HEK293 (cell line): ENCODE data around the gene TRAPPC12.
A peak's percentile ranks its signal among the peaks of the same experiment; 100 is the strongest.
"Not testable (repeated sequence)": the region's sequence is repeated elsewhere in the genome, so short reads cannot be mapped to it uniquely, and the experiment has no call there.

Experiments
- CTCF ChIA-PET: fragments of 350-600 bp; formaldehyde crosslinking; extraction: SDS; loops from one replicate; lab custom pipeline; 2021; ENCODE audit warnings: antibody characterized with exemption; lab: Yijun Ruan, JAX
- POLR2A ChIA-PET: fragments of 300-600 bp; formaldehyde crosslinking; extraction: SDS; loops from one replicate; lab custom pipeline; 2020; ENCODE audit warnings: antibody characterized with exemption, inconsistent platforms; lab: Yijun Ruan, JAX
- H3K27ac ChIP-seq: fragments of 200-500 bp; sonication (Bioruptor generic); 2 replicates; pipeline ENCODE4 v1.5.1; 2014; ENCODE audit warnings: low read depth, low read length, control low read depth, inconsistent platforms; ENCODE audit errors: extremely low read depth
- H3K36me3 ChIP-seq, 2 experiments: fragments of 200-500 bp in 1 of 2; sonication (Bioruptor generic) in 1 of 2; 1 replicate in 1 of 2; 2 replicates in 1 of 2; pipeline ENCODE4 v1.5.1; 2014 to 2017; ENCODE audit warnings: inconsistent platforms in 2 of 2, low read length in 2 of 2; ENCODE audit not compliant: control insufficient read depth in 2 of 2, insufficient read depth in 1 of 2
- H3K4me1 ChIP-seq: fragments of 200-500 bp; sonication (Bioruptor generic); 2 replicates; pipeline ENCODE4 v1.5.1; 2014; ENCODE audit warnings: mild to moderate bottlenecking, low read length, inconsistent platforms; ENCODE audit not compliant: control insufficient read depth, insufficient read depth
- H3K4me3 ChIP-seq: 2 replicates; pipeline ENCODE4 v1.5.1; 2011; ENCODE audit warnings: low read depth, mild to moderate bottlenecking, control low read depth, low read length, moderate library complexity
- H3K9me3 ChIP-seq: fragments of 200-500 bp; sonication (Bioruptor generic); 2 replicates; pipeline ENCODE4 v1.5.1; 2014; ENCODE audit warnings: low read depth, low read length, inconsistent platforms; ENCODE audit not compliant: control insufficient read depth, insufficient read depth
- GLI2 ChIP-seq: fragments of 450-650 bp; formaldehyde crosslinking; IDR thresholded peaks from 2 replicates; pipeline ENCODE4; 2017; ENCODE audit warnings: missing biosample characterization, missing genetic modification characterization, low read depth, borderline replicate concordance
- GLIS1 ChIP-seq: fragments of 450-650 bp; formaldehyde crosslinking; IDR thresholded peaks from 2 replicates; pipeline ENCODE4 v1.5.1; 2016; ENCODE audit warnings: missing biosample characterization, missing genetic modification characterization
- KLF9 ChIP-seq: fragments of 450-650 bp; formaldehyde crosslinking; IDR thresholded peaks from 2 replicates; pipeline ENCODE4 v1.5.1; 2016; ENCODE audit warnings: missing biosample characterization, missing genetic modification characterization, low read depth
- SETDB1 ChIP-seq: IDR thresholded peaks from one replicate; pipeline ENCODE4 v1.6.1; 2017; ENCODE audit warnings: mild to moderate bottlenecking, low read length, moderate library complexity, mixed read lengths; ENCODE audit not compliant: insufficient read length
- SP7 ChIP-seq: fragments of 450-650 bp; formaldehyde crosslinking; IDR thresholded peaks from 2 replicates; pipeline ENCODE4 v1.5.1; 2016; ENCODE audit warnings: missing biosample characterization, missing genetic modification characterization
- ZNF16 ChIP-seq: fragments of 450-650 bp; formaldehyde crosslinking; IDR thresholded peaks from 2 replicates; pipeline ENCODE4 v1.5.1; 2016; ENCODE audit warnings: low read depth, missing biosample characterization, missing genetic modification characterization
- ZNF2 ChIP-seq: fragments of 450-650 bp; formaldehyde crosslinking; IDR thresholded peaks from 2 replicates; pipeline ENCODE4 v1.5.1; 2016; ENCODE audit warnings: missing biosample characterization, missing genetic modification characterization
- ZNF350 ChIP-seq: fragments of 450-650 bp; formaldehyde crosslinking; IDR thresholded peaks from 2 replicates; pipeline ENCODE4 v1.5.0; 2017; ENCODE audit warnings: missing biosample characterization, mild to moderate bottlenecking, missing genetic modification characterization
- ZNF514 ChIP-seq: fragments of 450-650 bp; formaldehyde crosslinking; IDR thresholded peaks from 2 replicates; pipeline ENCODE4 v1.5.1; 2016; ENCODE audit warnings: missing biosample characterization, missing genetic modification characterization
- ZNF544 ChIP-seq: fragments of 450-650 bp; formaldehyde crosslinking; IDR thresholded peaks from 2 replicates; pipeline ENCODE4 v1.5.0; 2017; ENCODE audit warnings: missing biosample characterization, missing genetic modification characterization
- ZNF626 ChIP-seq: fragments of 450-650 bp; sonication (Bioruptor Pico); formaldehyde crosslinking; IDR thresholded peaks from 2 replicates; pipeline ENCODE4 v1.5.1; 2018; ENCODE audit warnings: missing biosample characterization, missing genetic modification characterization, inconsistent platforms
- ZNF777 ChIP-seq: fragments of 450-650 bp; formaldehyde crosslinking; IDR thresholded peaks from 2 replicates; pipeline ENCODE4 v1.5.1; 2017; ENCODE audit warnings: missing biosample characterization, missing genetic modification characterization, borderline replicate concordance
- ZNF843 ChIP-seq: fragments of 450-650 bp; formaldehyde crosslinking; IDR thresholded peaks from 2 replicates; pipeline ENCODE4 v1.5.1; 2016; ENCODE audit warnings: missing biosample characterization, missing genetic modification characterization
- TF ChIP-seq, protein P1 (sequence below): fragments of 450-650 bp; formaldehyde crosslinking; IDR thresholded peaks from 2 replicates; pipeline ENCODE4 v1.5.1; 2016; ENCODE audit warnings: missing biosample characterization, missing genetic modification characterization
- TF ChIP-seq, protein P2 (sequence below): fragments of 450-650 bp; formaldehyde crosslinking; IDR thresholded peaks from 2 replicates; pipeline ENCODE4 v1.5.1; 2016; ENCODE audit warnings: missing biosample characterization, missing genetic modification characterization
- TF ChIP-seq, protein P3 (sequence below): fragments of 450-650 bp; formaldehyde crosslinking; optimal IDR thresholded peaks from 2 replicates; pipeline ENCODE3; 2016; ENCODE audit warnings: missing biosample characterization, mild to moderate bottlenecking, missing genetic modification characterization

The TRAPPC12 gene

DNA sequence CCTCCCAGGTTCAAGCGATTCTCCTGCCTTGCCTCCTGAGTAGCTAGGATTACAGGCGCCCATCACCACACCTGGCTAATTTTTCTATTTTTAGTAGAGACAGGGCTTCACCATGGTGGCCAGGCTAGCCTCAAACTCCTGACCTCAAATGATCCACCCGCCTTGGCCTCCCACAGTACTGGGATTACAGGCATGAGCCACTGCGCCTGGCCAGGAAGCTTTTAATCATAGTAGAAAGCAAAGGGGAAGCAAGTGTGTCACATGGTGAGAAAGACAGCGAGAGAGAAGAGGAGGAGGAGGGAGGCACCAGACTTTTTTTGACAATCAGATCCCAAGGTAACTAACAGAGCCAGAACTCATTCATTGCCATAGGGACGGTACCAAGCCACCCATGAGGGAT lies 67.7 kb downstream of the TRAPPC12 start:
- POLR2A ChIA-PET, H3K9me3 ChIP-seq, H3K4me3 ChIP-seq, H3K27ac ChIP-seq, H3K4me1 ChIP-seq: not testable (repeated sequence)
- 0 out of 2 replicates have a peak, but pooled peaks have one; percentile 36 for TF ChIP-seq GLIS1 (tag by site-specific recombination)
- H3K36me3 ChIP-seq = peaks cover 4 to 79% of the 10 kb centered on the region in 2 experiments; a peak in 2 of 3 replicates
- CTCF ChIA-PET = interaction anchor here (1.8 kb wide), 1 partner anchor 23 kb away, joined by 8 read pairs; no protein-coding TSS in a partner anchor

DNA sequence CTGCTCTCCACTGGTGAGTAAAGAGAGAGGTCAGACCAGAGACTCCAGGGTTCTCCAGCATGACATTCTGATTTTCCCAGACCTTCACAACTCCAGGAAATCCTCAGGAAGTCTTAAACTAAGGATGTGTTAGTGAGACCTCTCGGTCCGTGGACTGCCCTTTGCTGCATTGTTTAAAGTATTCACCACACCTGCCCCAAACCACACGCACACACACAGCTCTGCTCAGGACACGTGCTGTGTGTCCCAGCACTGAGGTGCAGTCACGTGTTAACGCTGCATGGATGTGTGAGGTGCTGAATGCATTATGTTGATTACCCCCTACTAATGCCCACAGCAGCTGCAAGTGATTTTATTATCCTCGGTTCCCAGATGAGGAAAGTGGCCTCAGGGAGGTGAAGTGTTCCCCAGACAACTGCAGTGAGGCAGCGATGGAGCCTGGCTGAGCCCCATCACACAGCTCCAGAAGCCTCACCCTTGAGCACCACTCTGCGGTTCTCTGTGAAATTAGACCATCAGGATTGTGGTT lies 68.4 kb downstream of the TRAPPC12 start:
- H3K27ac ChIP-seq = no peak overlapping the region
- H3K4me3 ChIP-seq = no peak overlapping the region
- H3K36me3 ChIP-seq = peaks cover 4 to 82% of the 10 kb centered on the region in 2 experiments; a peak in 2 of 3 replicates
- TF ChIP-seq, protein P1, sequence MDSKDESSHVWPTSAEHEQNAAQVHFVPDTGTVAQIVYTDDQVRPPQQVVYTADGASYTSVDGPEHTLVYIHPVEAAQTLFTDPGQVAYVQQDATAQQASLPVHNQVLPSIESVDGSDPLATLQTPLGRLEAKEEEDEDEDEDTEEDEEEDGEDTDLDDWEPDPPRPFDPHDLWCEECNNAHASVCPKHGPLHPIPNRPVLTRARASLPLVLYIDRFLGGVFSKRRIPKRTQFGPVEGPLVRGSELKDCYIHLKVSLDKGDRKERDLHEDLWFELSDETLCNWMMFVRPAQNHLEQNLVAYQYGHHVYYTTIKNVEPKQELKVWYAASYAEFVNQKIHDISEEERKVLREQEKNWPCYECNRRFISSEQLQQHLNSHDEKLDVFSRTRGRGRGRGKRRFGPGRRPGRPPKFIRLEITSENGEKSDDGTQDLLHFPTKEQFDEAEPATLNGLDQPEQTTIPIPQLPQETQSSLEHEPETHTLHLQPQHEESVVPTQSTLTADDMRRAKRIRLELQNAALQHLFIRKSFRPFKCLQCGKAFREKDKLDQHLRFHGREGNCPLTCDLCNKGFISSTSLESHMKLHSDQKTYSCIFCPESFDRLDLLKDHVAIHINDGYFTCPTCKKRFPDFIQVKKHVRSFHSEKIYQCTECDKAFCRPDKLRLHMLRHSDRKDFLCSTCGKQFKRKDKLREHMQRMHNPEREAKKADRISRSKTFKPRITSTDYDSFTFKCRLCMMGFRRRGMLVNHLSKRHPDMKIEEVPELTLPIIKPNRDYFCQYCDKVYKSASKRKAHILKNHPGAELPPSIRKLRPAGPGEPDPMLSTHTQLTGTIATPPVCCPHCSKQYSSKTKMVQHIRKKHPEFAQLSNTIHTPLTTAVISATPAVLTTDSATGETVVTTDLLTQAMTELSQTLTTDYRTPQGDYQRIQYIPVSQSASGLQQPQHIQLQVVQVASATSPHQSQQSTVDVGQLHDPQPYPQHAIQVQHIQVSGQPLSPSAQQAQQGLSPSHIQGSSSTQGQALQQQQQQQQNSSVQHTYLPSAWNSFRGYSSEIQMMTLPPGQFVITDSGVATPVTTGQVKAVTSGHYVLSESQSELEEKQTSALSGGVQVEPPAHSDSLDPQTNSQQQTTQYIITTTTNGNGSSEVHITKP (tag by site-specific recombination) = no peak
- TF ChIP-seq, all 188 proteins: peak for 0
- ChIA-PET CTCF (interaction anchor here (1.8 kb wide), 1 partner anchor 24 kb away, joined by 8 read pairs; no protein-coding TSS in a partner anchor), POLR2A (no interaction called here)
- no peaks in the 10 kb centered on the region for H3K4me1 ChIP-seq
- no peaks in the 10 kb centered on the region for H3K9me3 ChIP-seq

DNA sequence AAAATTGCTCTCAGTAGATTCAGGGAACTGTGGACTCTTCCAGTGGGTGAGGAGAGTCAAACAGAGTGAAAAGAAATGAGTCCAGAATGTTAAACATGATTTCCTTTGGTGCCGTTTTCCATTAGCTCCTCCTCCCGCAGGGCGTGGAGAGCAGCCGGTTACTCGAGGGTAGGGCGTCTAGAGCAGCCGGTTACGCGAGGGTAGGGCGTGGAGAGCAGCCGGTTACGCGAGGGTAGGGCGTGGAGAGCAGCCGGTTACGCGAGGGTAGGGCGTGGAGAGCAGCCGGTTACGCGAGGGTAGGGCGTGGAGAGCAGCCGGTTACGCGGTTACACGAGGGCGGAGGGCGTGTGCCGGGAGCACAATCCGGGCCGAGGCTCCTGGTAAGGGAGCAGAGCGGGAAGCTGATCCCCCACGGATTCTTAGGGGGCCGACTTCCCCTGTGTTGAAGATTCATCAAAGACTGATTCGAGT lies 69.0 kb downstream of the TRAPPC12 start:
- CTCF ChIA-PET = interaction anchor here (0.9 kb wide), 1 partner anchor 13 kb away, joined by 3 read pairs; no protein-coding TSS in a partner anchor
- H3K27ac ChIP-seq, H3K4me1 ChIP-seq, H3K4me3 ChIP-seq, H3K9me3 ChIP-seq, POLR2A ChIA-PET: not testable (repeated sequence)
- peaks cover 4 to 83% of the 10 kb centered on the region in 2 experiments; a peak in 2 of 3 replicates for H3K36me3 ChIP-seq

DNA sequence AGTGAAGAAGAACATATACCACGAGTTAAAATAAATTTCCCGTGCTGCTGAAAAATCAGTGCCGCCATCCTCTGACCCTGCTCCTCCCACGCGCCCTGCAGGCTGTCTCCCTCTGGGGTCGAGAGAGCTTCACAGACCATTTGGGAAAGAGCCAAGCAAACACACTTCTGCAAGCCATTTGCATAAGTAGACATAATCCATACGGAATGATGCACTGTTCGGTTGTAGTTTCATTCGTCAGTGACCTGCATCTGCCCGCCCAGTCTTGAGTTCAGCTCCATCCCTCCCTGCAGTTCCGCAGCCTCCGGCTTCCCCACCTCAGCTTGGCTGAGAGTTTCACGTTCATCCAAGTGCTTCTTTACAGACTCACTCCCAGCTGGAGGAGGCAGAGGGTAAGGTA lies 69.6 kb downstream of the TRAPPC12 start:
- CTCF ChIA-PET = interaction anchor here (0.9 kb wide), 1 partner anchor 13 kb away, joined by 3 read pairs; no protein-coding TSS in a partner anchor
- TF ChIP-seq ZNF843 (tag by site-specific recombination) = no peak
- TF ChIP-seq ZNF544 (tag by site-specific recombination) = no peak
- TF ChIP-seq KLF9 = no peak
- no peak for TF ChIP-seq ZNF777
- TF ChIP-seq, protein P2, sequence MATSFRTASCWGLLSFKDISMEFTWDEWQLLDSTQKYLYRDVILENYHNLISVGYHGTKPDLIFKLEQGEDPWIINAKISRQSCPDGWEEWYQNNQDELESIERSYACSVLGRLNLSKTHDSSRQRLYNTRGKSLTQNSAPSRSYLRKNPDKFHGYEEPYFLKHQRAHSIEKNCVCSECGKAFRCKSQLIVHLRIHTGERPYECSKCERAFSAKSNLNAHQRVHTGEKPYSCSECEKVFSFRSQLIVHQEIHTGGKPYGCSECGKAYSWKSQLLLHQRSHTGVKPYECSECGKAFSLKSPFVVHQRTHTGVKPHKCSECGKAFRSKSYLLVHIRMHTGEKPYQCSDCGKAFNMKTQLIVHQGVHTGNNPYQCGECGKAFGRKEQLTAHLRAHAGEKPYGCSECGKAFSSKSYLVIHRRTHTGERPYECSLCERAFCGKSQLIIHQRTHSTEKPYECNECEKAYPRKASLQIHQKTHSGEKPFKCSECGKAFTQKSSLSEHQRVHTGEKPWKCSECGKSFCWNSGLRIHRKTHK (tag by site-specific recombination) = no peak
- POLR2A ChIA-PET = no interaction called here
- Histone ChIP-seq H3K27ac (no peak overlapping the region), H3K4me1 (no peaks in the 10 kb centered on the region), H3K9me3 (no peaks in the 10 kb centered on the region), H3K4me3 (no peak overlapping the region), H3K36me3 (peaks cover 4 to 81% of the 10 kb centered on the region in 2 experiments; a peak in 2 of 3 replicates)

DNA sequence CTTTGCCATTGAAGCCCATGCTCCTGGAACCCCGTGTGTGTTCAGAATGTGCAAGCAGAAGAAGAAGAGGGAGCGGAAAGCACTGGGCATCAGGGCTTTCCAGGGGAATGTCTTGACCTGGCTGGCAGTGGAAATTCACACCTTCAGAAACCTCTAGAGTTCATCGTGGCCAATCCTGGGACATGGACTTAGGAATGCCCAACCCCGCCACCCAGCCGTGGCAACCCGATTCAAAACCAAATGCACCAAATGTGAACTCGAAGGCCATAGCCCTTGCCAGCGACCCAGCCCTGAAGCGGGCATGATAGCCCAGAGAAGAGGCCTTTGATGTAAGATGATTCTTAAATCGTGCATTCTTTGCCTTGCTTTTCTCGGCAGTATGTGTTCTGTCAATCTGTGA lies 70.4 kb downstream of the TRAPPC12 start:
- Histone ChIP-seq H3K4me1 (no peaks in the 10 kb centered on the region), H3K36me3 (peaks cover 4 to 81% of the 10 kb centered on the region in 2 experiments; a peak in 2 of 3 replicates), H3K27ac (no peak overlapping the region), H3K4me3 (no peak overlapping the region), H3K9me3 (no peaks in the 10 kb centered on the region)
- CTCF ChIA-PET = no interaction called here
- POLR2A ChIA-PET = no interaction called here
- TF ChIP-seq, protein P3, sequence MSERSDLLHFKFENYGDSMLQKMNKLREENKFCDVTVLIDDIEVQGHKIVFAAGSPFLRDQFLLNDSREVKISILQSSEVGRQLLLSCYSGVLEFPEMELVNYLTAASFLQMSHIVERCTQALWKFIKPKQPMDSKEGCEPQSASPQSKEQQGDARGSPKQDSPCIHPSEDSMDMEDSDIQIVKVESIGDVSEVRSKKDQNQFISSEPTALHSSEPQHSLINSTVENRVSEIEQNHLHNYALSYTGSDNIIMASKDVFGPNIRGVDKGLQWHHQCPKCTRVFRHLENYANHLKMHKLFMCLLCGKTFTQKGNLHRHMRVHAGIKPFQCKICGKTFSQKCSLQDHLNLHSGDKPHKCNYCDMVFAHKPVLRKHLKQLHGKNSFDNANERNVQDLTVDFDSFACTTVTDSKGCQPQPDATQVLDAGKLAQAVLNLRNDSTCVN = no peak
- no peak for TF ChIP-seq GLI2 (tag by site-specific recombination)
- TF ChIP-seq ZNF514 = no peak
- no peak for TF ChIP-seq SP7 (tag by site-specific recombination)
- TF ChIP-seq ZNF350 = no peak
- TF ChIP-seq ZNF16 (tag by site-specific recombination) = no peak
- TF ChIP-seq SETDB1 = no peak
- TF ChIP-seq ZNF626 (tag by site-specific recombination) = no peak
- TF ChIP-seq ZNF2 = no peak
